SU-DHL-6 (cell line): Measurements from ENCODE around the gene TMED7.

Experiments
- EZH2phosphoT487 ChIP-seq: fragments of 200-600 bp; sonication (generic), shearing (Covaris generic); conservative IDR thresholded peaks from 2 replicates; pipeline ENCODE4 v1.6.1; 2018; ENCODE audit warnings: mild to moderate bottlenecking, antibody characterized with exemption, low read length, moderate library complexity, mixed read lengths
- TF ChIP-seq, protein P1 (sequence below): fragments of 200-600 bp; sonication (generic); IDR thresholded peaks from one replicate; pipeline ENCODE4 v1.5.1; 2017; ENCODE audit warnings: antibody characterized with exemption, mild to moderate bottlenecking, low read length, moderate library complexity; ENCODE audit not compliant: insufficient read depth, poor library complexity, severe bottlenecking

DNA sequence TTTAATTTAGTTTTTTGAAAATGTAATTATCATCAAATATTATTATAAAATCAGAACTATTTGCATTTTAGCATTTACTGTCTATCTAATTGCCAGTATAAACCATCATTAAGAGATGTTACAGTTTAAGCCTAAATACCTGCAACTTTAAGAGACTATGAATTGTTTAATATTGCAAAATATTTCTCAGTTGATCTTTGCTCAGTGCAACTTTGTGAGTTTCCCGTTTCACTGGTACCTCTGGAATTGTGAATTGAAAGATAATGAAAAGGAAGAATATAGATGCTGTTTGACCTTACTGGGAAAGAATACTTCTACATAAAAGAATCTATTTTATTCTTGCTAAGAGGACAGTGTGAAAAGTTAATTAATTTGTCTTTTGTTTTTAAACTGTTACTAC, 30.2 kb upstream of the TMED7 start:
- TF ChIP-seq, protein P1, sequence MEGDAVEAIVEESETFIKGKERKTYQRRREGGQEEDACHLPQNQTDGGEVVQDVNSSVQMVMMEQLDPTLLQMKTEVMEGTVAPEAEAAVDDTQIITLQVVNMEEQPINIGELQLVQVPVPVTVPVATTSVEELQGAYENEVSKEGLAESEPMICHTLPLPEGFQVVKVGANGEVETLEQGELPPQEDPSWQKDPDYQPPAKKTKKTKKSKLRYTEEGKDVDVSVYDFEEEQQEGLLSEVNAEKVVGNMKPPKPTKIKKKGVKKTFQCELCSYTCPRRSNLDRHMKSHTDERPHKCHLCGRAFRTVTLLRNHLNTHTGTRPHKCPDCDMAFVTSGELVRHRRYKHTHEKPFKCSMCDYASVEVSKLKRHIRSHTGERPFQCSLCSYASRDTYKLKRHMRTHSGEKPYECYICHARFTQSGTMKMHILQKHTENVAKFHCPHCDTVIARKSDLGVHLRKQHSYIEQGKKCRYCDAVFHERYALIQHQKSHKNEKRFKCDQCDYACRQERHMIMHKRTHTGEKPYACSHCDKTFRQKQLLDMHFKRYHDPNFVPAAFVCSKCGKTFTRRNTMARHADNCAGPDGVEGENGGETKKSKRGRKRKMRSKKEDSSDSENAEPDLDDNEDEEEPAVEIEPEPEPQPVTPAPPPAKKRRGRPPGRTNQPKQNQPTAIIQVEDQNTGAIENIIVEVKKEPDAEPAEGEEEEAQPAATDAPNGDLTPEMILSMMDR, result no peak
- TF ChIP-seq EZH2phosphoT487, result no peak
